HEK293 (cell line): Measurements from ENCODE around the gene CACNA1E.

ENCODE experiments used
- CTCF ChIA-PET: fragments of 350-600 bp; formaldehyde crosslinking; extraction: SDS; loops from one replicate; lab custom pipeline; 2021; ENCODE audit warnings: antibody characterized with exemption; lab: Yijun Ruan, JAX
- POLR2A ChIA-PET: fragments of 300-600 bp; formaldehyde crosslinking; extraction: SDS; loops from one replicate; lab custom pipeline; 2020; ENCODE audit warnings: antibody characterized with exemption, inconsistent platforms; lab: Yijun Ruan, JAX
- H3K27ac ChIP-seq: fragments of 200-500 bp; sonication (Bioruptor generic); 2 replicates; pipeline ENCODE4 v1.5.1; 2014; ENCODE audit warnings: low read depth, low read length, control low read depth, inconsistent platforms; ENCODE audit errors: extremely low read depth
- H3K36me3 ChIP-seq, 2 experiments: fragments of 200-500 bp in 1 of 2; sonication (Bioruptor generic) in 1 of 2; 1 replicate in 1 of 2; 2 replicates in 1 of 2; pipeline ENCODE4 v1.5.1; 2014 to 2017; ENCODE audit warnings: inconsistent platforms in 2 of 2, low read length in 2 of 2; ENCODE audit not compliant: control insufficient read depth in 2 of 2, insufficient read depth in 1 of 2
- H3K4me1 ChIP-seq: fragments of 200-500 bp; sonication (Bioruptor generic); 2 replicates; pipeline ENCODE4 v1.5.1; 2014; ENCODE audit warnings: mild to moderate bottlenecking, low read length, inconsistent platforms; ENCODE audit not compliant: control insufficient read depth, insufficient read depth
- H3K4me3 ChIP-seq: 2 replicates; pipeline ENCODE4 v1.5.1; 2011; ENCODE audit warnings: low read depth, mild to moderate bottlenecking, control low read depth, low read length, moderate library complexity
- H3K9me3 ChIP-seq: fragments of 200-500 bp; sonication (Bioruptor generic); 2 replicates; pipeline ENCODE4 v1.5.1; 2014; ENCODE audit warnings: low read depth, low read length, inconsistent platforms; ENCODE audit not compliant: control insufficient read depth, insufficient read depth
- EGR2 ChIP-seq: fragments of 450-650 bp; formaldehyde crosslinking; IDR thresholded peaks from 2 replicates; pipeline ENCODE4 v1.5.1; 2016; ENCODE audit warnings: low read depth, missing biosample characterization, missing genetic modification characterization
- OSR2 ChIP-seq: fragments of 450-650 bp; formaldehyde crosslinking; IDR thresholded peaks from 2 replicates; pipeline ENCODE4 v1.5.1; 2016; ENCODE audit warnings: missing biosample characterization, missing genetic modification characterization
- ZFHX2 ChIP-seq: fragments of 450-650 bp; formaldehyde crosslinking; conservative IDR thresholded peaks from 2 replicates; pipeline ENCODE4 v1.5.1; 2016; ENCODE audit warnings: missing biosample characterization, missing genetic modification characterization
- ZNF10 ChIP-seq: fragments of 450-650 bp; formaldehyde crosslinking; IDR thresholded peaks from 2 replicates; pipeline ENCODE4 v1.5.1; 2017; ENCODE audit warnings: missing biosample characterization, missing genetic modification characterization
- ZNF174 ChIP-seq: fragments of 450-650 bp; formaldehyde crosslinking; IDR thresholded peaks from 2 replicates; pipeline ENCODE4 v1.5.0; 2017; ENCODE audit warnings: missing biosample characterization, mild to moderate bottlenecking, missing genetic modification characterization
- ZNF214 ChIP-seq: fragments of 450-650 bp; formaldehyde crosslinking; IDR thresholded peaks from 2 replicates; pipeline ENCODE4 v1.5.1; 2017; ENCODE audit warnings: missing biosample characterization, mild to moderate bottlenecking, missing genetic modification characterization, borderline replicate concordance
- ZNF266 ChIP-seq: fragments of 450-650 bp; formaldehyde crosslinking; IDR thresholded peaks from 2 replicates; pipeline ENCODE4 v1.5.1; 2016; ENCODE audit warnings: missing biosample characterization, missing genetic modification characterization, low read depth
- ZNF394 ChIP-seq: fragments of 450-650 bp; formaldehyde crosslinking; IDR thresholded peaks from 2 replicates; pipeline ENCODE4 v1.5.1; 2016; ENCODE audit warnings: missing biosample characterization, missing genetic modification characterization, mild to moderate bottlenecking, moderate library complexity, borderline replicate concordance
- ZNF404 ChIP-seq: fragments of 450-650 bp; formaldehyde crosslinking; IDR thresholded peaks from 2 replicates; pipeline ENCODE4 v1.5.1; 2017; ENCODE audit warnings: missing biosample characterization, missing genetic modification characterization
- ZNF423 ChIP-seq: fragments of 450-650 bp; formaldehyde crosslinking; IDR thresholded peaks from 2 replicates; pipeline ENCODE4 v1.5.1; 2016; ENCODE audit warnings: missing biosample characterization, missing genetic modification characterization
- ZNF501 ChIP-seq: fragments of 450-650 bp; formaldehyde crosslinking; IDR thresholded peaks from 2 replicates; pipeline ENCODE4 v1.5.1; 2016; ENCODE audit warnings: missing biosample characterization, missing genetic modification characterization
- ZNF558 ChIP-seq: fragments of 450-650 bp; formaldehyde crosslinking; IDR thresholded peaks from 2 replicates; pipeline ENCODE4 v1.5.1; 2016; ENCODE audit warnings: missing biosample characterization, missing genetic modification characterization
- ZNF560 ChIP-seq: fragments of 450-650 bp; formaldehyde crosslinking; IDR thresholded peaks from 2 replicates; pipeline ENCODE4 v1.5.1; 2017; ENCODE audit warnings: missing biosample characterization, missing genetic modification characterization, borderline replicate concordance
- ZNF571 ChIP-seq: fragments of 450-650 bp; formaldehyde crosslinking; IDR thresholded peaks from 2 replicates; pipeline ENCODE4 v1.5.0; 2017; ENCODE audit warnings: missing biosample characterization, missing genetic modification characterization
- TF ChIP-seq, protein P1 (sequence below): fragments of 450-650 bp; formaldehyde crosslinking; IDR thresholded peaks from 2 replicates; pipeline ENCODE4 v1.5.1; 2017; ENCODE audit warnings: missing biosample characterization, missing genetic modification characterization
- TF ChIP-seq, protein P2 (sequence below): fragments of 450-650 bp; formaldehyde crosslinking; IDR thresholded peaks from 2 replicates; pipeline ENCODE4 v1.5.1; 2016; ENCODE audit warnings: missing biosample characterization, missing genetic modification characterization
- TF ChIP-seq, protein P3 (sequence below): fragments of 450-650 bp; formaldehyde crosslinking; IDR thresholded peaks from 2 replicates; pipeline ENCODE4 v1.5.1; 2016; ENCODE audit warnings: missing biosample characterization, missing genetic modification characterization, low read depth
- TF ChIP-seq, protein P4 (sequence below): fragments of 450-650 bp; formaldehyde crosslinking; IDR thresholded peaks from 2 replicates; pipeline ENCODE4 v1.5.1; 2016; ENCODE audit warnings: missing biosample characterization, missing genetic modification characterization

CACNA1E gene

DNA sequence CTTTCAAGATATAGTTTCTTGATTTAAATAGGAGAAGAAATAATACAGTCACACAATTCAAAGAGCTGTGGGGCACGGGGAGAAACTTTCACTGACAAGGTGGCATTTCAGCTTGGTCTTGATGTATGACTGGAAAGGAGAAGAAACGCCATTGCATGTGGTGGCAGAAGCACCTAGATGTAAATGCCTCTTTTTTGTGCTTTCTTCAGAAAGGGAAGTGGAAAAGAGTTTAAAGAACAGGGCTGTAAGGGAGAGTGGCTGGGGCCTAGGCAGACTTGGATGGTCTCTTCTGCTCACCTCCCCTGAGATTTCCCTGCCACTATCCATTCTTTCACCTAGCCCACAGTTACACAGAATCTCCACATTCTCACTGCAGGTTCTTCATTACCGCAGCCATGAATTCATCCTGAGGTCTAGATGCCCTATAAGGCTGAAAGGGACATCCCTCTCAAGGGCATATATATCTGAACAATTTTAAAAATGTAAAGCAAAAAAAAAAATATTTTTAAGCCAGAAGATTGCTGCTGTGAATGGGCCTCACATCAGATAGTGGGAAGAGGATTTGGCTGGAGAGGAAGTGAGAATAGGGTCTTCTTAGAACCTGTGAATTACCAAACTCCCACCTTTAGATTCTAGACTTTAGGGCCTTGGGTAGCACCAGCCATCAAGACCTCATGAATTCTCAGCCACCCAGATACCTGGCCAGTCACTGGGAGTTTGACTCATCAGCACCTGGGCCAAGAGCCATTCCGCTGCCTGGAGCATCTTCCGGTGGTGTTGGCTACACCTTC, 23.4 kb downstream of the CACNA1E start:
- ChIA-PET POLR2A (no interaction called here), CTCF (interaction anchor here (1.2 to 1.3 kb wide), 2 partner anchors 13 to 28 kb away, joined by 4 to 5 read pairs; no protein-coding TSS in a partner anchor)
- H3K9me3 ChIP-seq: no peaks in the 10 kb centered on the region

DNA sequence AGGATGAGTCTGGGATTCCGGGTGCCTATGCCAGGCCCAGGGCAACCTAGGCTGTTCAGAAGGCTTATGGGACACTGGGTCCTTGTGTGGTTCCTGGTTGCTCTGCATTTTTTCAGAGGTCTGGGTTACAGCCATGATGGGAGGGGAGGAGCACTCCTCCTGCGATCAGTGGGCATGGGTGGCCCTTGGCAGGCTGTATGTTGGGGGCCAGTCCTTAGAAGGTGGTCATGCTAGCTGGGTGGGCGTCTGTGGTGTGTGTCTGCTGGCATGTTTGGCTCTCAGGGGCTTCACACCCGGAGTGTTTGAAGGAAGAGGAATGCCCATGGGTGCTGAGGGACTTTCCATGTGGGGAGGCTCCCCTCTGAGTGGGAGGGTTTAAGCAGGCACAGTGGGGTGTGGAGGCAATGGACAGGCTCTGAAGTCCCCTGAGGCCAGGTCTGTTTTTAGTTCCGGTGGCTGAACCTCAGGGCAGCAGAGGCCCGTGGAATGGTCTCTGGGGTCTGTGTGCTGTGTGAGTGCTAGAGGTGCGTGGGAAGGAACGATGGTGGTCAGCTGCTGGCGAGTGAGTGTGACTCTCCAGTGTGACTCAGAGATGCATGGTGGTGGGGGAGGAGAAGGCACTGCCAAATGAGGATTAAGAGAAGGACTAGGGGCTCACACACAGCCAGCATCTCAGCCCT, 25.3 kb downstream of the CACNA1E start:
- Histone ChIP-seq H3K9me3 (no peaks in the 10 kb centered on the region), H3K27ac (no peak overlapping the region), H3K4me1 (no peaks in the 10 kb centered on the region), H3K36me3 (no peaks in the 10 kb centered on the region), H3K4me3 (no peak overlapping the region)
- TF ChIP-seq ZFHX2 (tag by site-specific recombination): peak; percentile 37; the same call in 1 of the 2 replicates
- TF ChIP-seq ZNF10 (tag by site-specific recombination): no peak
- CTCF ChIA-PET: interaction anchor here (0.6 to 0.7 kb wide), 2 partner anchors 51 to 1194 kb away, joined by 3 to 5 read pairs; no protein-coding TSS in a partner anchor
- POLR2A ChIA-PET: no interaction called here

More for the DNA sequence above, 23.4 kb downstream of the CACNA1E start:
- TF ChIP-seq ZNF174 (tag by site-specific recombination): no peak
- TF ChIP-seq ZNF423: no peak
- TF ChIP-seq ZNF560 (tag by site-specific recombination): no peak
- no peak for TF ChIP-seq ZNF394 (tag by site-specific recombination)
- TF ChIP-seq EGR2: no peak
- TF ChIP-seq OSR2 (tag by site-specific recombination): no peak
- TF ChIP-seq ZNF558 (tag by site-specific recombination): no peak
- no peak for TF ChIP-seq ZNF214
- TF ChIP-seq, protein P1, sequence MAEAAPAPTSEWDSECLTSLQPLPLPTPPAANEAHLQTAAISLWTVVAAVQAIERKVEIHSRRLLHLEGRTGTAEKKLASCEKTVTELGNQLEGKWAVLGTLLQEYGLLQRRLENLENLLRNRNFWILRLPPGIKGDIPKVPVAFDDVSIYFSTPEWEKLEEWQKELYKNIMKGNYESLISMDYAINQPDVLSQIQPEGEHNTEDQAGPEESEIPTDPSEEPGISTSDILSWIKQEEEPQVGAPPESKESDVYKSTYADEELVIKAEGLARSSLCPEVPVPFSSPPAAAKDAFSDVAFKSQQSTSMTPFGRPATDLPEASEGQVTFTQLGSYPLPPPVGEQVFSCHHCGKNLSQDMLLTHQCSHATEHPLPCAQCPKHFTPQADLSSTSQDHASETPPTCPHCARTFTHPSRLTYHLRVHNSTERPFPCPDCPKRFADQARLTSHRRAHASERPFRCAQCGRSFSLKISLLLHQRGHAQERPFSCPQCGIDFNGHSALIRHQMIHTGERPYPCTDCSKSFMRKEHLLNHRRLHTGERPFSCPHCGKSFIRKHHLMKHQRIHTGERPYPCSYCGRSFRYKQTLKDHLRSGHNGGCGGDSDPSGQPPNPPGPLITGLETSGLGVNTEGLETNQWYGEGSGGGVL: no peak
- TF ChIP-seq, protein P2, sequence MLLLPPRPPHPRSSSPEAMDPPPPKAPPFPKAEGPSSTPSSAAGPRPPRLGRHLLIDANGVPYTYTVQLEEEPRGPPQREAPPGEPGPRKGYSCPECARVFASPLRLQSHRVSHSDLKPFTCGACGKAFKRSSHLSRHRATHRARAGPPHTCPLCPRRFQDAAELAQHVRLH (tag by site-specific recombination): no peak
- no peak for TF ChIP-seq ZNF404
- no peak for TF ChIP-seq ZNF571
- TF ChIP-seq, protein P3, sequence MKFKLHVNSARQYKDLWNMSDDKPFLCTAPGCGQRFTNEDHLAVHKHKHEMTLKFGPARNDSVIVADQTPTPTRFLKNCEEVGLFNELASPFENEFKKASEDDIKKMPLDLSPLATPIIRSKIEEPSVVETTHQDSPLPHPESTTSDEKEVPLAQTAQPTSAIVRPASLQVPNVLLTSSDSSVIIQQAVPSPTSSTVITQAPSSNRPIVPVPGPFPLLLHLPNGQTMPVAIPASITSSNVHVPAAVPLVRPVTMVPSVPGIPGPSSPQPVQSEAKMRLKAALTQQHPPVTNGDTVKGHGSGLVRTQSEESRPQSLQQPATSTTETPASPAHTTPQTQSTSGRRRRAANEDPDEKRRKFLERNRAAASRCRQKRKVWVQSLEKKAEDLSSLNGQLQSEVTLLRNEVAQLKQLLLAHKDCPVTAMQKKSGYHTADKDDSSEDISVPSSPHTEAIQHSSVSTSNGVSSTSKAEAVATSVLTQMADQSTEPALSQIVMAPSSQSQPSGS: no peak
- H3K36me3 ChIP-seq: no peaks in the 10 kb centered on the region
- H3K27ac ChIP-seq: no peak overlapping the region
- no peak overlapping the region for H3K4me3 ChIP-seq
- no peaks in the 10 kb centered on the region for H3K4me1 ChIP-seq

DNA sequence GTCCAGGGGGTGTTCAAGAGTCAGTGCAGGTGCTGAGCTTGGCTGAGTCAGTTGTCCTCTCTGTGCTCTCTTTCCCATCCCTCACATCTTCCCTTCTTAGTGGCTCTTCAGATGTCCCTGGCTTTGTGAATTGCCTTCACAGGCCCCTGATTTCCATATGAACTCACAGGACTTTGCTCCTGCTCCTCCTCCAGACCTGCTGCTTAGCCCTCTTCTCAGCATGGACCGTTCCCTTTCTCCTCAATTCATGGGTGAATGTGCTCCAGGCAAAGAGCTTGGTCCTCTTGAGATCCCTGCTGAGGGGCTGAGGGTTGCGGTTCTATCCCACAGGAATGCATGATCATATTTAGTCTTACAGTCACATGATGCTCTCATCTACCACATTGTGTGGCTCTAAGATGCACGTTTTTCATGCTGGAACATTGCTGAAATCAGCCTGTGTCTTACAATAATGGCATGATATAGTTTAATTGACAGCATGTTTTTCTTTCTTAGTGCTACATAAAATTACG, 30.5 kb downstream of the CACNA1E start:
- no peaks in the 10 kb centered on the region for H3K36me3 ChIP-seq
- ChIA-PET POLR2A (no interaction called here), CTCF (interaction anchor here (0.6 to 1.1 kb wide), 2 partner anchors 424 to 454 kb away, joined by 3 read pairs; no protein-coding TSS in a partner anchor)
- H3K9me3 ChIP-seq: no peaks in the 10 kb centered on the region
- no peaks in the 10 kb centered on the region for H3K4me1 ChIP-seq
- H3K4me3 ChIP-seq: no peak overlapping the region
- TF ChIP-seq ZNF501 (tag by site-specific recombination): no peak
- no peak for TF ChIP-seq ZNF266 (tag by site-specific recombination)
- TF ChIP-seq, protein P4, sequence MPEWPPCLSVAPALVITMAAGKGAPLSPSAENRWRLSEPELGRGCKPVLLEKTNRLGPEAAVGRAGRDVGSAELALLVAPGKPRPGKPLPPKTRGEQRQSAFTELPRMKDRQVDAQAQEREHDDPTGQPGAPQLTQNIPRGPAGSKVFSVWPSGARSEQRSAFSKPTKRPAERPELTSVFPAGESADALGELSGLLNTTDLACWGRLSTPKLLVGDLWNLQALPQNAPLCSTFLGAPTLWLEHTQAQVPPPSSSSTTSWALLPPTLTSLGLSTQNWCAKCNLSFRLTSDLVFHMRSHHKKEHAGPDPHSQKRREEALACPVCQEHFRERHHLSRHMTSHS: no peak
- no peak overlapping the region for H3K27ac ChIP-seq
